Measurements from ENCODE around the gene POLR1F.

DNA sequence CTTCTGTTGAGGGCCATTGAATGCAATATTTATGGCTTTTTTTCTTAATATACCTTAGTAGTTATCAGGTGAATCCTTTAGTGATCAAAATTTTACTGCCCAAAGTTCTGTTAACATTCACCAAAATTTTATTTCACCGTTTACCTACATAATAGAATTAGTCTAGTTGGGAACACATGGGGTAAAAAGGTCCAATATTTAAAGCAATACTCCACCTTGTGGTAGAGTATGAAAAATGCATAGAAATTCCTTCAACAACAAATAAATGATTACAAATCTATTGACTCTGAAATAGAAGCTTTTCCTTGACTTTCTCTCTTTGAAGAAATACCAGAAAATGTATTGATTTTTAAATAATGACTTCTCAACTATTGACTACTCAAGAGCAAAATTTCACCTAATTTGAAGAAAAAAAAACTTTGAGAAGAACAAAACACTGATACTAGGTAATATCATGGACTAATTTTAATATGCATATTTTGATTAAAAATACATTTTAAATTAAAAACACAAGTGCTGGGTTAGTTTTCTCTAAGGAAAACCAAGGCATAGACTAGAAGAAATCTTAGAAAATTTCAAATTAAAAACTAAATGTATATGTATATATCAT lies 43.3 kb downstream of the POLR1F start:
- TF ChIP-seq, protein P1, sequence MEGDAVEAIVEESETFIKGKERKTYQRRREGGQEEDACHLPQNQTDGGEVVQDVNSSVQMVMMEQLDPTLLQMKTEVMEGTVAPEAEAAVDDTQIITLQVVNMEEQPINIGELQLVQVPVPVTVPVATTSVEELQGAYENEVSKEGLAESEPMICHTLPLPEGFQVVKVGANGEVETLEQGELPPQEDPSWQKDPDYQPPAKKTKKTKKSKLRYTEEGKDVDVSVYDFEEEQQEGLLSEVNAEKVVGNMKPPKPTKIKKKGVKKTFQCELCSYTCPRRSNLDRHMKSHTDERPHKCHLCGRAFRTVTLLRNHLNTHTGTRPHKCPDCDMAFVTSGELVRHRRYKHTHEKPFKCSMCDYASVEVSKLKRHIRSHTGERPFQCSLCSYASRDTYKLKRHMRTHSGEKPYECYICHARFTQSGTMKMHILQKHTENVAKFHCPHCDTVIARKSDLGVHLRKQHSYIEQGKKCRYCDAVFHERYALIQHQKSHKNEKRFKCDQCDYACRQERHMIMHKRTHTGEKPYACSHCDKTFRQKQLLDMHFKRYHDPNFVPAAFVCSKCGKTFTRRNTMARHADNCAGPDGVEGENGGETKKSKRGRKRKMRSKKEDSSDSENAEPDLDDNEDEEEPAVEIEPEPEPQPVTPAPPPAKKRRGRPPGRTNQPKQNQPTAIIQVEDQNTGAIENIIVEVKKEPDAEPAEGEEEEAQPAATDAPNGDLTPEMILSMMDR (IDR thresholded peaks at IDR 0.05): peak; percentile 24 to 53 (median 31)
- no peak for TF ChIP-seq POLR2AphosphoS5 (IDR thresholded peaks at IDR 0.05; ENCODE audit: insufficient read depth in 1 of 2, low read depth in 1 of 2)
